NCI-H526 treated with DMSO at 0.1 percent for 48 hours (cell line): ENCODE data around the gene TMEM207.

Experiments used
- DNase-seq: peaks from one replicate; lab custom pipeline; 2025; lab: John Stamatoyannopoulos, UW

Gene TMEM207

DNA sequence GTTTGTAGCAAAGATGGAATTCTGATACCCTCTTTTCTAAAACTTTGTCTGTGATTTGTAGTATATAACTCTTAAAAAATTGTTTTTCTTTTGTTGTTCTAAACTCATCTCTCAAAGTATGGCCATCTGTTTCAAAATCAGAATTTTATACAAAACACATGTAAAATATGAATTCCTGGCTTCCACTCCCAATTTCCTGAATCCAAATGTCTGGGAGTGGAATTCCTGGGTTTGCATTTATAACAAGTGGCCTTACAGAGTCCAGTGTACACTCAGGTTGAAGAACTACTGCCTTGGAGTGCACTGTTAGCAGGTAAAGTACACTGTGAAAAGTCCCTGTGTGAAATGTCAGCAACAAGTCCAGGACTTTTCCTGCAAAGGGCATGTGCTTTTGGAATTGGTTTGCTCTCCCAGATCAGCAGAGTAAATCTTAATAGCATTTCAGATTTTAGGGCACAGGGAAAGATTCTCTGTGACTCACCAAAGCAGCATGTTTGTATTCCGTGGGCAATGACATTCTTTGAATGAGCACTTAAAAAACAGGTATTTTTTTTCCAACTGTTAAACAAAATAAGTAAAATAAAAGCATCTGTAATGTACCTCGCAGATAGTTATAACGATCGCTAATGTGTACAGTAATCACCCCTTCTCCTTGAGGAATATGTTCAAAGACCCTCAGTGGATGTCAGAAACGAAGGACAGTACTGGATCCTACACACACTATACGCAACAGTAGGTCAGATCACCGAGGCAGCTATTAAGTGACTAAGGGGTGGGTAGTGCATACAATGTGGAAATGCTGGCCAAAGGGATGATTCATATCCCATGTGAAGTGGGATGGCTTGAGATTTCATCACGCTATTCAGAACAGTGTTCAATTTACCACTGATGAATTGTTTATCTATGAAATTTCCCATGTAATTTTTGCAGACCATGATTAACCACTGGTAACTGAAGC is 63.7 kb downstream of the TMEM207 start:
- DNase-seq, result no peak

DNA sequence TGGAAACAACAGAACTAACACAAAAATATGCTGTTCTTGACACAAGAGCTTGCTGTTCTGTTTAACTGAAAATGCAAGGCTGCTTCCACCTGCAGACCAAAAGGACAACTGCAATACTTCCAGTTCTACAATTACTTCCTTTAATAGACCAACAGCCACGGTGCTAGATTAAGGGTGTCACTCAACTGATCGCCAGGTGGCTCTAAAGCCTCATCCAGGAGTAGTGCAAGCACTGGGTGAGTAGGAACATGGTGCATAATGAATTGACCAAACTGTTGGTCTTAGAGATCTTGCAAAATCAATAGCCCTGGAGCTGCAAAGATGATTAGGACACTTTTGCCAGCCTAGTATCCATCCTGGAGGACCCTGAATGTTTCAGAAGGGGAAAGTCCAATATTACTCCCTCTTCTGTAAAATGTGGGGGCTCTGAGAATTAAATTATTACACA is 65.4 kb downstream of the TMEM207 start:
- peak; percentile 64 for DNase-seq

DNA sequence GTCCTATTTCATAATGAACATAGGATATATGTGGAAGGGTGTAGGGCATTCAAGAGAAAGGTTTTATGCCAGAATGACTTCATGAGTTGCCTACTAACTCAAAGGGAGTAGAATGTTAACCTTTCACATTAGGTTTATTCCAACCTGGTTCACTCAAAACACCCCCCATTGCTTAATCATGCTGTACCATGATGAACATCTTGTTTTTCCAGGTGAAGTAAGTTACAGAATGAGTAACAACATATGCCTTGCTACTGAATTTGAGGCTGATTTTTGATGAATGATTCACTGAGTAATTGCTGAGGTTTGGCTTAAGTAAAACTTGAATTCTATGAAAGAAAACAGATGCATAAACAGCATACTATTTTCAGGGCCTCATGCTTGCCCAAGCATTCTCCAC is 67.6 kb downstream of the TMEM207 start:
- DNase-seq, result no peak

DNA sequence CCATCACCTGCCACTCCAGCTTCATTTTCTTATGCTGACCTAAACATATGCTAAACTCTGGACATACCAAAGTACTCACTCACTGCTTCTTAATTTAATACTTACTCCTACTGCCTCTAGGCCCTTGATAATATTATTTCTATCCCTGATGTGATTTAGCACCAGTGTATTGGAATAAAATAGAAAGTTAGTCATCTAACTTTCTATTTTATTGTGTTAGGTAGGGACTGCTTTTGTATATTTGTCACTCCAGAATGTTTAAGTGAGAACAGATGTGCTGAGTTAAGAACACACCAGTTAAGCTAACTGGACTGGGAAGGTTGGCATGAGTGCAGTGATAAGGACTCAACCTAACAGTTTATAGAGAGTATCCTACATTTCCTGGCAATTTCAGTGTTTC is 68.3 kb downstream of the TMEM207 start:
- no peak for DNase-seq

DNA sequence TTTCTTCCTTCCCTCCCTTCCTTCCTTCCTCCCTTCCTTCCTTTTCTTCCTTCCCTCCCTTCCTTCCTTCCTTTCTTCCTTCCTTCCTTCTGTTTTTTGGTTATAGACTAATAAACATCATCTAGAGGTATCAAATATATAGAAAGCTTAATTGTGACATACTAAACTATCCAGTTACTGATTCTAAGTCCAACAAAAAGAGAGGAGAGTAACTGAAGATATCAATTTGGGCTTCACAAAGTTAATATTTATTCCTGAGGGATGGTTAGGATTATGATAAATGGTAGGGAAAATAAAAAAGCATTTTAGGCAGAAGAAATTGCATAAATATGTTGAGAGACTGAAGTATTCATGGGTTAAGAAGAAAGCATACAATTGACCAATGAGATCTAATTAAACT is 69.5 kb downstream of the TMEM207 start:
- DNase-seq, result no peak
